SK-N-SH treated with all-trans-retinoic acid at 6 μM for 48 hours (cell line): ENCODE results near the gene LRRC4C.

Experiments used
- ATAC-seq: fragments of 200-7000 bp; cut with Tn5 transposase; 3 replicates; pipeline ENCODE4 v1.9.1; 2020; ENCODE audit warnings: mild to moderate bottlenecking, moderate library complexity
- BACH2 ChIP-seq: fragments of 250-450 bp; sonication (Bioruptor Pico); IDR thresholded peaks from 2 replicates; pipeline ENCODE4 v1.9.0; 2021; ENCODE audit warnings: mild to moderate bottlenecking, borderline replicate concordance
- CREB5 ChIP-seq: fragments of 250-450 bp; sonication (Bioruptor Pico); IDR thresholded peaks from 2 replicates; pipeline ENCODE4 v1.5.1; 2020; ENCODE audit warnings: low read depth, mild to moderate bottlenecking, moderate library complexity
- CSDC2 ChIP-seq: fragments of 250-450 bp; sonication (Bioruptor Pico); IDR thresholded peaks from 2 replicates; pipeline ENCODE4 v1.5.0; 2020; ENCODE audit warnings: mild to moderate bottlenecking, moderate library complexity
- GLIS3 ChIP-seq: fragments of 250-450 bp; sonication (Bioruptor Pico); IDR thresholded peaks from 2 replicates; pipeline ENCODE4 v1.5.0; 2020; ENCODE audit warnings: mild to moderate bottlenecking, moderate library complexity
- ISL1 ChIP-seq: fragments of 250-450 bp; sonication (Bioruptor Pico); IDR thresholded peaks from 2 replicates; pipeline ENCODE4 v2.1.2; 2022; ENCODE audit warnings: mild to moderate bottlenecking, moderate library complexity
- OSR1 ChIP-seq: fragments of 250-450 bp; sonication (Bioruptor Pico); IDR thresholded peaks from 2 replicates; pipeline ENCODE4 v1.8.0; 2022; ENCODE audit warnings: moderate library complexity, mild to moderate bottlenecking, inconsistent platforms
- PATZ1 ChIP-seq: fragments of 250-450 bp; sonication (Bioruptor Pico); IDR thresholded peaks from 2 replicates; pipeline ENCODE4 v1.8.0; 2020; ENCODE audit warnings: mild to moderate bottlenecking, moderate library complexity, borderline replicate concordance
- PPARA ChIP-seq: fragments of 250-450 bp; sonication (Bioruptor Pico); IDR thresholded peaks from 2 replicates; pipeline ENCODE4 v1.5.0; 2020; ENCODE audit warnings: mild to moderate bottlenecking, borderline replicate concordance
- RARB ChIP-seq: fragments of 250-450 bp; sonication (Bioruptor Pico); IDR thresholded peaks from 2 replicates; pipeline ENCODE4 v1.8.0; 2021; ENCODE audit warnings: mild to moderate bottlenecking, moderate library complexity
- TCF4 ChIP-seq: fragments of 250-450 bp; sonication (Bioruptor Pico); IDR thresholded peaks from 2 replicates; pipeline ENCODE4 v1.8.0; 2021; ENCODE audit warnings: mild to moderate bottlenecking, moderate library complexity, borderline replicate concordance
- TOX ChIP-seq: fragments of 250-450 bp; sonication (Bioruptor Pico); IDR thresholded peaks from 2 replicates; pipeline ENCODE4 v1.8.0; 2021; ENCODE audit warnings: mild to moderate bottlenecking, moderate library complexity, borderline replicate concordance
- ZC3H10 ChIP-seq: fragments of 250-450 bp; sonication (Bioruptor Pico); IDR thresholded peaks from 2 replicates; pipeline ENCODE4 v1.5.1; 2021; ENCODE audit warnings: mild to moderate bottlenecking, moderate library complexity
- ZFP3 ChIP-seq: fragments of 250-450 bp; sonication (Bioruptor Pico); IDR thresholded peaks from 2 replicates; pipeline ENCODE4 v1.5.0; 2020; ENCODE audit warnings: mild to moderate bottlenecking, moderate library complexity
- ZFP30 ChIP-seq: fragments of 450-650 bp; formaldehyde crosslinking; IDR thresholded peaks from 2 replicates; pipeline ENCODE4 v1.5.0; 2022; ENCODE audit warnings: mild to moderate bottlenecking, moderate library complexity
- ZNF565 ChIP-seq: fragments of 450-650 bp; formaldehyde crosslinking; conservative IDR thresholded peaks from 2 replicates; pipeline ENCODE4 v1.5.0; 2020; ENCODE audit warnings: low read depth, mild to moderate bottlenecking, moderate library complexity
- ZNF8 ChIP-seq: fragments of 450-650 bp; formaldehyde crosslinking; IDR thresholded peaks from 2 replicates; pipeline ENCODE4 v1.5.0; 2020; ENCODE audit warnings: mild to moderate bottlenecking, moderate library complexity
- TF ChIP-seq, protein P1 (sequence below): fragments of 250-450 bp; sonication (Bioruptor Pico); IDR thresholded peaks from 2 replicates; pipeline ENCODE4 v1.8.0; 2021; ENCODE audit warnings: low read depth, mild to moderate bottlenecking, moderate library complexity, borderline replicate concordance
- TF ChIP-seq, protein P2 (sequence below): fragments of 250-450 bp; sonication (Bioruptor Pico); IDR thresholded peaks from 2 replicates; pipeline ENCODE4 v1.5.1; 2021; ENCODE audit warnings: mild to moderate bottlenecking, moderate library complexity

The LRRC4C gene

DNA sequence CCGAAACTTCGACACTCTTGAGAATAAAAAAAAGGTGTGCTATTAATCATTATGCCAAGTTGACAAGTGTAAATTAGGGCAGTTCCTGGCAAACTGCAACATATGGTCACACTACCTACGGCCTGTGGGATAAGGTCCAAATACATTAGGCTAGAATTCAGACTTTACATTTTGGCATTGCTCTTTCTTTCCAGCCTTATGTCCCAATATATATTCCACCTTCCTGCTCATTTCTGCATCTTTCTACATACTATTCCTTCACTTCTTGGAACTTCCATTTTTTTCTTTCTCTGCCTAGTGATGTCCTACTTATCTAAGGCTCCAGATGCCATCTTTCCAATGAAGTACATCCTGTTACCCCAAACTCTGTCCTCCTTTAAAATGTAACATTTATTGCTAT lies 577.2 kb downstream of the LRRC4C start:
- TF ChIP-seq ZNF8 (CRISPR knock-in tag), result no peak
- TF ChIP-seq PATZ1, result no peak
- no peak for TF ChIP-seq GLIS3 (CRISPR knock-in tag)
- no peak for TF ChIP-seq ZC3H10 (CRISPR knock-in tag)
- no peak for TF ChIP-seq RARB (CRISPR knock-in tag)
- TF ChIP-seq, protein P1, sequence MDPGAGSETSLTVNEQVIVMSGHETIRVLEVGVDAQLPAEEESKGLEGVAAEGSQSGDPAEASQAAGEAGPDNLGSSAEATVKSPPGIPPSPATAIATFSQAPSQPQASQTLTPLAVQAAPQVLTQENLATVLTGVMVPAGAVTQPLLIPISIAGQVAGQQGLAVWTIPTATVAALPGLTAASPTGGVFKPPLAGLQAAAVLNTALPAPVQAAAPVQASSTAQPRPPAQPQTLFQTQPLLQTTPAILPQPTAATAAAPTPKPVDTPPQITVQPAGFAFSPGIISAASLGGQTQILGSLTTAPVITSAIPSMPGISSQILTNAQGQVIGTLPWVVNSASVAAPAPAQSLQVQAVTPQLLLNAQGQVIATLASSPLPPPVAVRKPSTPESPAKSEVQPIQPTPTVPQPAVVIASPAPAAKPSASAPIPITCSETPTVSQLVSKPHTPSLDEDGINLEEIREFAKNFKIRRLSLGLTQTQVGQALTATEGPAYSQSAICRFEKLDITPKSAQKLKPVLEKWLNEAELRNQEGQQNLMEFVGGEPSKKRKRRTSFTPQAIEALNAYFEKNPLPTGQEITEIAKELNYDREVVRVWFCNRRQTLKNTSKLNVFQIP (CRISPR knock-in tag), result no peak
- TF ChIP-seq ISL1 (CRISPR knock-in tag), result no peak
- TF ChIP-seq, protein P2, sequence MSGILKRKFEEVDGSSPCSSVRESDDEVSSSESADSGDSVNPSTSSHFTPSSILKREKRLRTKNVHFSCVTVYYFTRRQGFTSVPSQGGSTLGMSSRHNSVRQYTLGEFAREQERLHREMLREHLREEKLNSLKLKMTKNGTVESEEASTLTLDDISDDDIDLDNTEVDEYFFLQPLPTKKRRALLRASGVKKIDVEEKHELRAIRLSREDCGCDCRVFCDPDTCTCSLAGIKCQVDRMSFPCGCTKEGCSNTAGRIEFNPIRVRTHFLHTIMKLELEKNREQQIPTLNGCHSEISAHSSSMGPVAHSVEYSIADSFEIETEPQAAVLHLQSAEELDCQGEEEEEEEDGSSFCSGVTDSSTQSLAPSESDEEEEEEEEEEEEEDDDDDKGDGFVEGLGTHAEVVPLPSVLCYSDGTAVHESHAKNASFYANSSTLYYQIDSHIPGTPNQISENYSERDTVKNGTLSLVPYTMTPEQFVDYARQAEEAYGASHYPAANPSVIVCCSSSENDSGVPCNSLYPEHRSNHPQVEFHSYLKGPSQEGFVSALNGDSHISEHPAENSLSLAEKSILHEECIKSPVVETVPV (CRISPR knock-in tag), result no peak
- no peak for TF ChIP-seq CREB5 (CRISPR knock-in tag)
- no peak for ATAC-seq

DNA sequence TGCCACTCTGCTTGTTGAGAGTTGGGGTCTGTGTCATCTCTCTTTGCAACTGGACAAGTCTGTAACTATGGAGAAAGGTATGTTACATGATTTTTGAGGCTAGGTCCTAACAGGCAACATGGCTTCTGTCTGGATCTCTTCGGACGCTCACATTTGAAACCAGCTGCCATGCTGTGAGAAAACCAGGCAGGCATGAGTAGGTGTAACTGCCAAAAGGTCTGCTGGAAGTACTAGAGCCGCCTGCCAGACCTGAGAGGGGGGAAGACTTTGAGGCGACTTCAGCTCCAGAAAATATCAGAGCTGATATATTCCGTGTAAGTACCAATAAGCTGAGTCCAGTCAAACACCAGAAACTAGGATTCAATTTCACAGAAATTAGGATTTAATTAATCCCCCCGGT lies 579.5 kb downstream of the LRRC4C start:
- no peak for ATAC-seq
- TF ChIP-seq TOX (CRISPR knock-in tag) (no peak), ISL1 (CRISPR knock-in tag) (no peak), ZNF565 (CRISPR knock-in tag) (no peak), PPARA (CRISPR knock-in tag) (no peak), GLIS3 (CRISPR knock-in tag) (no peak), CSDC2 (CRISPR knock-in tag) (no peak), TCF4 (CRISPR knock-in tag) (no peak), ZC3H10 (CRISPR knock-in tag) (no peak), OSR1 (no peak), ZFP3 (CRISPR knock-in tag) (no peak), ZFP30 (CRISPR knock-in tag) (no peak), ZNF8 (CRISPR knock-in tag) (no peak), BACH2 (no peak), CREB5 (CRISPR knock-in tag) (no peak), PATZ1 (no peak)
- TF ChIP-seq, protein P2 (CRISPR knock-in tag), result no peak
- TF ChIP-seq, protein P1 (CRISPR knock-in tag), result no peak
